Neural progenitor cell (in vitro differentiated cells): ENCODE results near the gene HOXC5. TPM values are rescaled to one million over a fixed set of nuclear protein-coding genes. Genes with fewer than 3 reads are reported as not detected.
"Not testable (repeated sequence)": the region's sequence is repeated elsewhere in the genome, so short reads cannot be mapped to it uniquely, and the experiment has no call there.

Experiments used
- DNase-seq: peaks from one replicate; pipeline ENCODE4 v3.0.0-alpha.2; 2016; ENCODE audit warnings: low spot score
- H2AFZ ChIP-seq: fragments of 200-600 bp; sonication (generic); replicated peaks from 2 replicates; pipeline ENCODE4 v1.6.1; 2016; ENCODE audit warnings: antibody characterized with exemption
- H3F3A ChIP-seq: fragments of 200-600 bp; sonication (generic); 2 replicates; pipeline ENCODE4 v1.6.1; 2016; ENCODE audit warnings: antibody characterized with exemption, low read depth
- H3K27ac ChIP-seq: fragments of 200-600 bp; sonication (generic); 2 replicates; pipeline ENCODE4 v1.5.1; 2016; ENCODE audit warnings: mild to moderate bottlenecking
- H3K27me3 ChIP-seq: fragments of 200-600 bp; sonication (generic); 2 replicates; pipeline ENCODE4 v1.6.1; 2016; ENCODE audit warnings: mild to moderate bottlenecking, moderate library complexity
- H3K36me3 ChIP-seq: fragments of 200-600 bp; sonication (generic); 2 replicates; pipeline ENCODE4 v1.5.1; 2016
- H3K4me1 ChIP-seq: fragments of 200-600 bp; sonication (generic); 2 replicates; pipeline ENCODE4 v1.6.1; 2016; ENCODE audit warnings: mixed run types
- H3K4me2 ChIP-seq: fragments of 200-600 bp; sonication (generic); 2 replicates; pipeline ENCODE4 v1.6.1; 2016
- H3K4me3 ChIP-seq: fragments of 200-600 bp; sonication (generic); 2 replicates; pipeline ENCODE4 v1.5.1; 2016
- H3K79me2 ChIP-seq: fragments of 200-600 bp; sonication (generic); 2 replicates; pipeline ENCODE4 v1.6.1; 2016; ENCODE audit warnings: low read depth
- H3K9ac ChIP-seq: fragments of 200-600 bp; sonication (generic); 2 replicates; pipeline ENCODE4 v1.6.1; 2016
- H3K9me3 ChIP-seq: fragments of 200-600 bp; sonication (generic); 2 replicates; pipeline ENCODE4 v1.5.1; 2016; ENCODE audit warnings: low read depth
- H4K20me1 ChIP-seq: fragments of 200-600 bp; sonication (generic); 2 replicates; pipeline ENCODE4 v1.6.1; 2016; ENCODE audit warnings: low read depth
- H3K27ac Mint-ChIP-seq: 3 replicates; pipeline ENCODE4 v1.8.0; 2021; ENCODE audit warnings: mixed read lengths
- H3K27me3 Mint-ChIP-seq: 2 replicates; pipeline ENCODE4 v1.8.0; 2022; ENCODE audit warnings: low read depth, mild to moderate bottlenecking, inconsistent platforms, moderate library complexity, mixed read lengths; ENCODE audit not compliant: insufficient read depth
- H3K36me3 Mint-ChIP-seq: 3 replicates; pipeline ENCODE4 v1.8.0; 2021; ENCODE audit warnings: mixed read lengths
- H3K4me1 Mint-ChIP-seq: 3 replicates; pipeline ENCODE4 v1.8.0; 2021; ENCODE audit warnings: mixed read lengths
- H3K4me3 Mint-ChIP-seq: 3 replicates; pipeline ENCODE4 v1.8.0; 2021; ENCODE audit warnings: mild to moderate bottlenecking, moderate library complexity, mixed read lengths
- H3K9me3 Mint-ChIP-seq: 3 replicates; pipeline ENCODE4 v1.8.0; 2020; ENCODE audit warnings: mixed read lengths
- EZH2 ChIP-seq: fragments of 200-600 bp; sonication (generic); IDR thresholded peaks from 2 replicates; pipeline ENCODE4 v1.6.1; 2017; ENCODE audit warnings: antibody characterized with exemption, mild to moderate bottlenecking, moderate library complexity
- EZH2phosphoT487 ChIP-seq: fragments of 200-600 bp; sonication (generic); IDR thresholded peaks from 2 replicates; pipeline ENCODE4 v1.6.1; 2017; ENCODE audit warnings: antibody characterized with exemption
- total RNA-seq: library from RNA; depleted of rRNA; stranded (reverse); fragments of >200 nt; gene quantifications from 2 replicates; pipeline ENCODE4 v1.2.3, GENCODE V29; 2015; ENCODE audit warnings: low replicate concordance
- TF ChIP-seq, protein P1 (sequence below): fragments of 200-600 bp; sonication (generic); IDR thresholded peaks from 2 replicates; pipeline ENCODE4 v1.5.1; 2017; ENCODE audit warnings: antibody characterized with exemption, mild to moderate bottlenecking

The HOXC5 gene
- total RNA-seq, 1 donor from 2014 or later = not detected

DNA sequence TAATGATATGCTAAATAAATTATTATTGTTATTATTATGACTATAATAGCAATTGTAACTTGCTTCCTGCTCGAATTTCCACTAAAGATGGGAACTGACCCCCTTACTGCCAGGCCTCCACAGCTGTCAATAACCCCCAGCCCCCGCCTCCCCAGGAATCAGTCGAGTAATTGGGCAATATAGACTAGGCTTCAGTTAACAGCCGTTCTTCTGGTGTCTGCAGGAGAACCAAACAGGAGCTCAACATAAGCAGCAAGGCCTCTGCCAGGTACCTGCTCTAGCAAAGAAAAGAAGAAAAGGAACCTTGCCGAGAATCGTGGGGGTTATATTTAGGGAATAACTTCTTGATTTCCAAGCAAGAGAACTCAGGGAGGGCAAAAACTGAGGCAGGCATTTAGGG, 42.6 kb downstream of the HOXC5 start:
- Mint-ChIP-seq H3K4me3 (no peak overlapping the region), H3K9me3 (peaks cover 1% of the 10 kb centered on the region), H3K4me1 (no peaks in the 10 kb centered on the region), H3K27ac (no peak overlapping the region), H3K36me3 (no peaks in the 10 kb centered on the region), H3K27me3 (peaks cover 70% of the 10 kb centered on the region)
- H3K4me1 ChIP-seq = no peaks in the 10 kb centered on the region
- no peak overlapping the region for H2AFZ ChIP-seq
- no peaks in the 10 kb centered on the region for H3K36me3 ChIP-seq
- H3K4me3 ChIP-seq = no peak overlapping the region
- H3K4me2 ChIP-seq = no peak overlapping the region
- peaks cover 100% of the 10 kb centered on the region for H3K27me3 ChIP-seq
- H3K79me2 ChIP-seq = no peaks in the 10 kb centered on the region
- no peak overlapping the region for H3K9ac ChIP-seq
- no peak overlapping the region for H3K27ac ChIP-seq
- H3F3A ChIP-seq = no peaks in the 10 kb centered on the region
- no peak for DNase-seq
- TF ChIP-seq, protein P1, sequence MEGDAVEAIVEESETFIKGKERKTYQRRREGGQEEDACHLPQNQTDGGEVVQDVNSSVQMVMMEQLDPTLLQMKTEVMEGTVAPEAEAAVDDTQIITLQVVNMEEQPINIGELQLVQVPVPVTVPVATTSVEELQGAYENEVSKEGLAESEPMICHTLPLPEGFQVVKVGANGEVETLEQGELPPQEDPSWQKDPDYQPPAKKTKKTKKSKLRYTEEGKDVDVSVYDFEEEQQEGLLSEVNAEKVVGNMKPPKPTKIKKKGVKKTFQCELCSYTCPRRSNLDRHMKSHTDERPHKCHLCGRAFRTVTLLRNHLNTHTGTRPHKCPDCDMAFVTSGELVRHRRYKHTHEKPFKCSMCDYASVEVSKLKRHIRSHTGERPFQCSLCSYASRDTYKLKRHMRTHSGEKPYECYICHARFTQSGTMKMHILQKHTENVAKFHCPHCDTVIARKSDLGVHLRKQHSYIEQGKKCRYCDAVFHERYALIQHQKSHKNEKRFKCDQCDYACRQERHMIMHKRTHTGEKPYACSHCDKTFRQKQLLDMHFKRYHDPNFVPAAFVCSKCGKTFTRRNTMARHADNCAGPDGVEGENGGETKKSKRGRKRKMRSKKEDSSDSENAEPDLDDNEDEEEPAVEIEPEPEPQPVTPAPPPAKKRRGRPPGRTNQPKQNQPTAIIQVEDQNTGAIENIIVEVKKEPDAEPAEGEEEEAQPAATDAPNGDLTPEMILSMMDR = no peak
- TF ChIP-seq EZH2 (no peak), EZH2phosphoT487 (no peak)
- peaks cover 17% of the 10 kb centered on the region for H4K20me1 ChIP-seq
- H3K9me3 ChIP-seq = no peaks in the 10 kb centered on the region

DNA sequence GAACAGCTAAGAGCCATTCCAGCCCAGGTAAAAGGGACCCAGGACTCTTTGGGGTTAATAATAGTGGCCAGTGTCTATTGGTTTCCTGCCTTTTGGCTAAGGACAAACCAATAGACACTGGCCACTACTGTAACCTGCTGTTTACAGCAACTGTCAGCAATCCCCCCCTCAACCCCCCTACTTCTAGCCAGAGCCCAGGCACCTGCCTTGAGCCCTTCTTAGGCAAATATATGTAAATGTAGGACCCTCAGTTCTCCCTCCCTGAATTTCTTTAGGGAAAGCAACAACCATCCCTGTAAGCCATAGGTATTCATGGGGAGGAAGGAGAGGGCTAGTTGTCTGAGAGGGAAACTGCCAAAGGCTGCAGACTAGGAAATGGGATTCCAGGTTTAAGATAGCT, 43.1 kb downstream of the HOXC5 start:
- Histone ChIP-seq H3K79me2 (no peaks in the 10 kb centered on the region), H3K9me3 (no peaks in the 10 kb centered on the region), H3K36me3 (no peaks in the 10 kb centered on the region), H3K4me1 (no peaks in the 10 kb centered on the region), H2AFZ (no peak overlapping the region), H4K20me1 (peaks cover 18% of the 10 kb centered on the region), H3K4me3 (no peak overlapping the region), H3K9ac (no peak overlapping the region), H3K27ac (no peak overlapping the region), H3F3A (no peaks in the 10 kb centered on the region), H3K27me3 (peaks cover 100% of the 10 kb centered on the region), H3K4me2 (no peak overlapping the region)
- H3K27ac Mint-ChIP-seq = no peak overlapping the region
- H3K4me1 Mint-ChIP-seq = no peaks in the 10 kb centered on the region
- H3K9me3 Mint-ChIP-seq = peaks cover 5% of the 10 kb centered on the region
- peaks cover 71% of the 10 kb centered on the region for H3K27me3 Mint-ChIP-seq
- TF ChIP-seq, protein P1 = no peak
- no peak overlapping the region for H3K4me3 Mint-ChIP-seq
- H3K36me3 Mint-ChIP-seq = no peaks in the 10 kb centered on the region
- DNase-seq = no peak

DNA sequence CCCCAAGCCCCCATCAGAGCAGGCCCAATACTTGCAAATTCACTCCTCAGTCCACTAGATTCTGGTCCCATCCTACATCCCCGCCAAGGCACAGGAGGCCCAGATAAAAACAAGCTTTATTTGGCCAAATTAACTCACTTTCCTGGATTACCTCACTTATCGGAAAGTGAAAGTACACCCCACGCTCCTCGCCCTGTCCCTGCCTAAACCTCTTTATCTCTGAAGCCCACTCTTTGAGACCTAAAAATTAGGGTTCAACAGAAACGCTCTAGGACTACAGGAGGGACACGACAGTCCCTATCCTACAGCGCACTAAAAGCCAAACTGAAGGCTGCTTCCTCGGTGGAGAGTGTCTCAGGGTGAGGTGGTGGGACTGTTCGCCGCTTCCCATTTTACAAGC, 45.0 kb downstream of the HOXC5 start:
- not testable (repeated sequence) for H3K27ac Mint-ChIP-seq, H3K27ac ChIP-seq, H2AFZ ChIP-seq, H3K4me1 Mint-ChIP-seq, H3K4me2 ChIP-seq, H3F3A ChIP-seq, H3K4me3 ChIP-seq, H3K9ac ChIP-seq, H3K9me3 Mint-ChIP-seq, H3K4me1 ChIP-seq, DNase-seq, H3K36me3 Mint-ChIP-seq, H3K4me3 Mint-ChIP-seq, H3K9me3 ChIP-seq, H3K79me2 ChIP-seq, H3K36me3 ChIP-seq
- TF ChIP-seq EZH2phosphoT487 (peak; percentile 37), EZH2 (peak; percentile 70)
- H3K27me3 ChIP-seq = peaks cover 100% of the 10 kb centered on the region
- H4K20me1 ChIP-seq = peaks cover 24% of the 10 kb centered on the region
- peaks cover 76% of the 10 kb centered on the region for H3K27me3 Mint-ChIP-seq

DNA sequence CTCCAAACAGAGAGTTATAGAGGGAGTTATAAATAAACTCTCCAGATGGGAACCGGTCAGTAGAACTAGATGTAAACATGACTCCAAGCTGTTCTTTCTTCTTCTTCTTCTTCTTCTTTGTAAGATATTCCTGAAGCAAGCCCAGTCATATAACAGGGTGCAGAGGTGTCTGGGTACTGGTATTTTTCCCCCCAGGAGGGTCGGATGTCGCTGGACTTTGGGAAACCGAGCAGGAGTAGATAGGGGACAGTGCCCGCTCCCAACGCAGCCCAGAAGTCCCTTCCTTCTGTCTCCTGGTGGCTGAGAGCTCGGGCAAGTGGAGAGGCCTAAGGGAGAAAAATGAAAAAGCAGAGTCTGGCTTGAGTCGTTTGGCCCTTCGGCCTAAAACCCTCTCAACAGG, 46.3 kb downstream of the HOXC5 start:
- not testable (repeated sequence) for H3K36me3 ChIP-seq, H3K27ac ChIP-seq, H3K9ac ChIP-seq, H3F3A ChIP-seq, H3K36me3 Mint-ChIP-seq, H3K9me3 Mint-ChIP-seq, H3K4me1 Mint-ChIP-seq, H3K9me3 ChIP-seq, H2AFZ ChIP-seq, H3K4me3 Mint-ChIP-seq, H3K79me2 ChIP-seq, H3K4me1 ChIP-seq, H3K27ac Mint-ChIP-seq, H3K4me2 ChIP-seq, H3K4me3 ChIP-seq
- Histone ChIP-seq H4K20me1 (peaks cover 24% of the 10 kb centered on the region), H3K27me3 (peaks cover 100% of the 10 kb centered on the region)
- DNase-seq = peak; percentile 30
- H3K27me3 Mint-ChIP-seq = peaks cover 75% of the 10 kb centered on the region
